HL-60 (cell line): ENCODE measurements around the gene ARFGAP1.

Experiments used
- DNase-seq, 2 experiments: peaks; one replicate each; pipeline ENCODE4 v3.0.0-alpha.2; 2010 to 2020; ENCODE audit warnings: low read depth in 1 of 2, low spot score in 1 of 2
- H3K27ac ChIP-seq: fragments of 250-450 bp; sonication (Bioruptor Pico); replicated peaks from 2 replicates; pipeline ENCODE4 v1.5.1; 2020; ENCODE audit warnings: mild to moderate bottlenecking, moderate library complexity
- H3K27me3 ChIP-seq: fragments of 250-450 bp; sonication (Bioruptor Pico); 2 replicates; pipeline ENCODE4 v1.5.1; 2021; ENCODE audit warnings: mild to moderate bottlenecking, moderate library complexity; ENCODE audit not compliant: insufficient read depth, poor library complexity, severe bottlenecking
- H3K4me3 ChIP-seq: replicated peaks from 2 replicates; pipeline ENCODE4 v1.5.1; 2011; ENCODE audit warnings: mild to moderate bottlenecking, control low read depth, low read length; ENCODE audit not compliant: insufficient read depth
- GABPA ChIP-seq: IDR thresholded peaks from 2 replicates; pipeline ENCODE4 v1.6.1; 2012; ENCODE audit warnings: low read depth
- POLR2AphosphoS5 ChIP-seq: IDR thresholded peaks from 2 replicates; pipeline ENCODE4 v1.6.1; 2012; ENCODE audit warnings: low read depth
- SPI1 ChIP-seq: IDR thresholded peaks from 2 replicates; pipeline ENCODE4 v1.6.1; 2012; ENCODE audit warnings: low read depth, mild to moderate bottlenecking, borderline replicate concordance
- TF ChIP-seq, protein P1 (sequence below): IDR thresholded peaks from one replicate; pipeline ENCODE4 v1.5.1; 2011; ENCODE audit warnings: low read length, control low read depth, inconsistent platforms; ENCODE audit not compliant: insufficient read depth
- TF ChIP-seq, protein P2 (sequence below): IDR thresholded peaks from 2 replicates; pipeline ENCODE4 v1.6.1; 2012; ENCODE audit warnings: low read depth; ENCODE audit not compliant: insufficient replicate concordance

ARFGAP1 gene

DNA sequence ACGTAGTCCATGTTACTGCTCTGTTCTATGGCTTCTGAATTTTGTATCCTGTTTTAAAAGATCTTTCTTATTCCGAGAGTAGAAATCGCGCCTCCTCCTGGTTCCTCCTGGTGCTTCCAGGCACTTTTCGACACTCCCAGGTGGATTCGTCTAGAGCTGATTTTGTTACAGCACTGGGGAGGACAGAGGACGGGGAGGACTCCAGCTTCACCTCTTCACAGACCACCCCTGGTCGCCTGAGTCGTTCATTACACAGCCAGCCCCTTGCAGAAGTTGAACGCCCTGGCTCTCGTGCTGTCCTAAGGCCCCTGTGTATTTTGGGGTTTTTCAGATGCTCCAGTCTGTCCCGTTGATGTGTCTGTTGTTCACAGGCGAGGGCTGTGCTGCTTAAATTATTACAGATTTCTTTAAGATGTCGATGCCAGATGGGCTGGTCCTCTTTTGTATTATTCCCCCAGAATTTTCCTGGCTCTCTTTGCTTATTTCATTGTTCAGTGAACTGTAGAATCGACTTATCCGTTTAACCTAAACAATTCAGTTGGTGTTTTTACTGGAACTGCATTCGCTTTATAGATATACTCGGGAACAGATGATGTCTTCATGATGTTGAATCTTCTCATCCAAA, 50.9 kb downstream of the ARFGAP1 start:
- Histone ChIP-seq H3K4me3 (no peak overlapping the region), H3K27ac (no peak overlapping the region), H3K27me3 (no peaks in the 10 kb centered on the region)
- no peak for DNase-seq
- TF ChIP-seq, protein P1, sequence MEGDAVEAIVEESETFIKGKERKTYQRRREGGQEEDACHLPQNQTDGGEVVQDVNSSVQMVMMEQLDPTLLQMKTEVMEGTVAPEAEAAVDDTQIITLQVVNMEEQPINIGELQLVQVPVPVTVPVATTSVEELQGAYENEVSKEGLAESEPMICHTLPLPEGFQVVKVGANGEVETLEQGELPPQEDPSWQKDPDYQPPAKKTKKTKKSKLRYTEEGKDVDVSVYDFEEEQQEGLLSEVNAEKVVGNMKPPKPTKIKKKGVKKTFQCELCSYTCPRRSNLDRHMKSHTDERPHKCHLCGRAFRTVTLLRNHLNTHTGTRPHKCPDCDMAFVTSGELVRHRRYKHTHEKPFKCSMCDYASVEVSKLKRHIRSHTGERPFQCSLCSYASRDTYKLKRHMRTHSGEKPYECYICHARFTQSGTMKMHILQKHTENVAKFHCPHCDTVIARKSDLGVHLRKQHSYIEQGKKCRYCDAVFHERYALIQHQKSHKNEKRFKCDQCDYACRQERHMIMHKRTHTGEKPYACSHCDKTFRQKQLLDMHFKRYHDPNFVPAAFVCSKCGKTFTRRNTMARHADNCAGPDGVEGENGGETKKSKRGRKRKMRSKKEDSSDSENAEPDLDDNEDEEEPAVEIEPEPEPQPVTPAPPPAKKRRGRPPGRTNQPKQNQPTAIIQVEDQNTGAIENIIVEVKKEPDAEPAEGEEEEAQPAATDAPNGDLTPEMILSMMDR: no peak
- TF ChIP-seq, protein P2, sequence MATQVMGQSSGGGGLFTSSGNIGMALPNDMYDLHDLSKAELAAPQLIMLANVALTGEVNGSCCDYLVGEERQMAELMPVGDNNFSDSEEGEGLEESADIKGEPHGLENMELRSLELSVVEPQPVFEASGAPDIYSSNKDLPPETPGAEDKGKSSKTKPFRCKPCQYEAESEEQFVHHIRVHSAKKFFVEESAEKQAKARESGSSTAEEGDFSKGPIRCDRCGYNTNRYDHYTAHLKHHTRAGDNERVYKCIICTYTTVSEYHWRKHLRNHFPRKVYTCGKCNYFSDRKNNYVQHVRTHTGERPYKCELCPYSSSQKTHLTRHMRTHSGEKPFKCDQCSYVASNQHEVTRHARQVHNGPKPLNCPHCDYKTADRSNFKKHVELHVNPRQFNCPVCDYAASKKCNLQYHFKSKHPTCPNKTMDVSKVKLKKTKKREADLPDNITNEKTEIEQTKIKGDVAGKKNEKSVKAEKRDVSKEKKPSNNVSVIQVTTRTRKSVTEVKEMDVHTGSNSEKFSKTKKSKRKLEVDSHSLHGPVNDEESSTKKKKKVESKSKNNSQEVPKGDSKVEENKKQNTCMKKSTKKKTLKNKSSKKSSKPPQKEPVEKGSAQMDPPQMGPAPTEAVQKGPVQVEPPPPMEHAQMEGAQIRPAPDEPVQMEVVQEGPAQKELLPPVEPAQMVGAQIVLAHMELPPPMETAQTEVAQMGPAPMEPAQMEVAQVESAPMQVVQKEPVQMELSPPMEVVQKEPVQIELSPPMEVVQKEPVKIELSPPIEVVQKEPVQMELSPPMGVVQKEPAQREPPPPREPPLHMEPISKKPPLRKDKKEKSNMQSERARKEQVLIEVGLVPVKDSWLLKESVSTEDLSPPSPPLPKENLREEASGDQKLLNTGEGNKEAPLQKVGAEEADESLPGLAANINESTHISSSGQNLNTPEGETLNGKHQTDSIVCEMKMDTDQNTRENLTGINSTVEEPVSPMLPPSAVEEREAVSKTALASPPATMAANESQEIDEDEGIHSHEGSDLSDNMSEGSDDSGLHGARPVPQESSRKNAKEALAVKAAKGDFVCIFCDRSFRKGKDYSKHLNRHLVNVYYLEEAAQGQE: no peak
- no peak for TF ChIP-seq POLR2AphosphoS5
- TF ChIP-seq SPI1: no peak
- no peak for TF ChIP-seq GABPA

DNA sequence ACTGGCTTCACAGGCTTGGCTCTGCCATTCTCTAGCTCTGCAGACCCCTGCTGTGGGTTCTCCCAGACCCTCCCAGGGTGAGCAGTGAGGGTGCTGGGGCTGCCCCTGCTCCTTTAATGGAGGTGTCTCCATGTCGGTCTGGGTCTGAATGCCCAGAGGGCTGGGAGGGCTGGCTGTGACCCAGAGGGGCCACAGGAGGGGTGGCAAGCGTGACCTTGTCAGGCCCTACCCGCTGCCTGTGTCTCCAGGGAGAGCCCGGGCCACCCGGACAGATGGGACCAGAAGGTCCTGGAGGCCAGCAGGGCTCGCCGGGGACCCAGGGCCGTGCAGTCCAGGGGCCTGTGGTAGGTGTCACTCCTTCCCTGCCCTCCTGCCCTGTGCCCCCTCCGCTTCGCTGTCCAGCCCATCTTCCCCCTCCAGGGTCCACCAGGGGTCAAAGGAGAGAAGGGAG, 52.4 kb downstream of the ARFGAP1 start:
- Histone ChIP-seq H3K27ac (no peak overlapping the region), H3K4me3 (no peak overlapping the region), H3K27me3 (no peaks in the 10 kb centered on the region)
- DNase-seq: no peak
- TF ChIP-seq, protein P2: no peak
- TF ChIP-seq, protein P1: no peak
- TF ChIP-seq SPI1 (no peak), POLR2AphosphoS5 (no peak), GABPA (no peak)

DNA sequence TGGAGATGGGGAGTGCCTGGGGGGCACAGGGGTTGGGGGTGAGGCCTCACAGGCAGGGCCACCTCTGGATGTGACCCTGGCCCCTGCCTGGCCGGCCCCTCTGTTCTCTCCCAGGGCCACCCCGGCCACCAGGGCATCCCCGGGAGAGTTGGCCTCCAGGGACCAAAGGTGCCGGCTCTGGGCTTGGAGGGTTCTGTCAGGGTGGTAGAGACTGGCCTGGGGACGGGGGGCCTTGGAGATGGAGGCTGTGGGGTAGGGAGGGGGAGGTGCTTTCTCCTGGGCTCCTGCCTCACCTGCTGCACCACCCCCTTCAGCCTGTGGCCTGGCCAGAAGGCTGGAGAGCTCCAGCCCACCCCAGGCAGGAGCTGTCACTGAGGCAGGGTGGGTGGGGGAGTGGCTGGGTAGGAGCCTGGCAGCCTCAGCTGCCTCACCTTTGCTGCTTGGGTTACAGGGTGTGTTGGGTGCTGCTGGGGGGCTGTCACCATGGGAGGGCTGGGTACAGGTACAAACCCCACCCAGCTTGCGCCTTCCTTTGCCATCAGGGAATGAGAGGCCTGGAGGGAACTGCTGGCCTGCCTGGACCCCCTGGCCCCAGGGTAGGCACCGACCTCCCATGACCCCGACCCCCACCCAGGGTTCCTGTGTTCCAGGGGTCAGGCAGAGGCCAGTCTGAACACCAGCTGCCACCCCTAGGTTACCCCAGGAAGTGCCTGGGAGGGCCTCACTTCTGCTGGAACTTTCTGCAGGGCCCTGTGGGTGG, 53.1 kb downstream of the ARFGAP1 start:
- Histone ChIP-seq H3K27ac (no peak overlapping the region), H3K27me3 (no peaks in the 10 kb centered on the region), H3K4me3 (no peak overlapping the region)
- no peak for DNase-seq
- TF ChIP-seq SPI1 (no peak), POLR2AphosphoS5 (no peak), GABPA (no peak)
- TF ChIP-seq, protein P2: no peak
- TF ChIP-seq, protein P1: no peak
